WTC11 (cell line): Measurements from ENCODE around the gene MS4A4A.

Experiments
- ESRRA ChIP-seq: sonication (generic); formaldehyde crosslinking; IDR thresholded peaks from 2 replicates; pipeline ENCODE4 v1.8.1; 2022; ENCODE audit warnings: mild to moderate bottlenecking, missing genetic modification reagents, borderline replicate concordance
- FOXJ3 ChIP-seq: sonication (generic); formaldehyde crosslinking; IDR thresholded peaks from 2 replicates; pipeline ENCODE4 v1.9.0; 2021; ENCODE audit warnings: missing genetic modification reagents, mild to moderate bottlenecking, borderline replicate concordance
- IRF2 ChIP-seq: sonication (generic); formaldehyde crosslinking; IDR thresholded peaks from 2 replicates; pipeline ENCODE4 v1.8.0; 2022; ENCODE audit warnings: low read depth, missing genetic modification reagents, borderline replicate concordance
- PRRX2 ChIP-seq: fragments of 250-450 bp; sonication (Bioruptor Pico); IDR thresholded peaks from 2 replicates; pipeline ENCODE4 v1.8.0; 2021; ENCODE audit warnings: mild to moderate bottlenecking
- TEAD1 ChIP-seq: sonication (generic); formaldehyde crosslinking; IDR thresholded peaks from 2 replicates; pipeline ENCODE4 v1.8.0; 2022; ENCODE audit warnings: mild to moderate bottlenecking, missing genetic modification reagents
- TF ChIP-seq, protein P1 (sequence below): fragments of 200-600 bp; IDR thresholded peaks from 2 replicates; pipeline ENCODE4 v1.8.0; 2022; ENCODE audit warnings: antibody characterized with exemption
- TF ChIP-seq, protein P2 (sequence below): sonication (generic); formaldehyde crosslinking; conservative IDR thresholded peaks from 2 replicates; pipeline ENCODE4 v1.8.1; 2022; ENCODE audit warnings: mild to moderate bottlenecking, missing genetic modification reagents
- TF ChIP-seq, protein P3 (sequence below): fragments of 250-450 bp; sonication (Bioruptor Pico); IDR thresholded peaks from 2 replicates; pipeline ENCODE4 v2.1.2; 2022; ENCODE audit warnings: mild to moderate bottlenecking, moderate library complexity
- TF ChIP-seq, protein P4 (sequence below): sonication (generic); formaldehyde crosslinking; IDR thresholded peaks from 2 replicates; pipeline ENCODE4 v1.8.1; 2022; ENCODE audit warnings: low read depth, missing genetic modification reagents, borderline replicate concordance

DNA sequence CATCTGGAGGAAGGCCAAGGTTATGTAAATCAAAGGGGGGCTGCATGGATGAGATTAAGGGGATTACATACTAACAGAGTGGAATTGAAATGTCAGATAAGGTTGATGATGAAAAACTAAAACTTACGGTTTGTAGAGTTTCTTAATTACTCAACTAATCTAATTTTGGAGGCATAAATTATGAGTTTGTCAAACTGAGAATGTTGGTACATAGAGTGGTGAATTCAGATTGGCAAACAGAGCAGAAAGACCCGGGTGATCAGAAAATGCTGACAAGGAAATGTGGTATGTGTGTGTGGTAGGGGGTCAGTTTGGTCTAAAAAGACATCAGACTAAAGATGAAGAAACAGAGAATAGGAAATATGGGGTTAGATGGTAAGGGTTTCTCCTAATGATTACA is 57.6 kb downstream of the MS4A4A start:
- TF ChIP-seq, protein P1, sequence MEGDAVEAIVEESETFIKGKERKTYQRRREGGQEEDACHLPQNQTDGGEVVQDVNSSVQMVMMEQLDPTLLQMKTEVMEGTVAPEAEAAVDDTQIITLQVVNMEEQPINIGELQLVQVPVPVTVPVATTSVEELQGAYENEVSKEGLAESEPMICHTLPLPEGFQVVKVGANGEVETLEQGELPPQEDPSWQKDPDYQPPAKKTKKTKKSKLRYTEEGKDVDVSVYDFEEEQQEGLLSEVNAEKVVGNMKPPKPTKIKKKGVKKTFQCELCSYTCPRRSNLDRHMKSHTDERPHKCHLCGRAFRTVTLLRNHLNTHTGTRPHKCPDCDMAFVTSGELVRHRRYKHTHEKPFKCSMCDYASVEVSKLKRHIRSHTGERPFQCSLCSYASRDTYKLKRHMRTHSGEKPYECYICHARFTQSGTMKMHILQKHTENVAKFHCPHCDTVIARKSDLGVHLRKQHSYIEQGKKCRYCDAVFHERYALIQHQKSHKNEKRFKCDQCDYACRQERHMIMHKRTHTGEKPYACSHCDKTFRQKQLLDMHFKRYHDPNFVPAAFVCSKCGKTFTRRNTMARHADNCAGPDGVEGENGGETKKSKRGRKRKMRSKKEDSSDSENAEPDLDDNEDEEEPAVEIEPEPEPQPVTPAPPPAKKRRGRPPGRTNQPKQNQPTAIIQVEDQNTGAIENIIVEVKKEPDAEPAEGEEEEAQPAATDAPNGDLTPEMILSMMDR, result no peak
- TF ChIP-seq, protein P2, sequence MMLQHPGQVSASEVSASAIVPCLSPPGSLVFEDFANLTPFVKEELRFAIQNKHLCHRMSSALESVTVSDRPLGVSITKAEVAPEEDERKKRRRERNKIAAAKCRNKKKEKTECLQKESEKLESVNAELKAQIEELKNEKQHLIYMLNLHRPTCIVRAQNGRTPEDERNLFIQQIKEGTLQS (CRISPR knock-in tag), result no peak
- TF ChIP-seq, protein P3, sequence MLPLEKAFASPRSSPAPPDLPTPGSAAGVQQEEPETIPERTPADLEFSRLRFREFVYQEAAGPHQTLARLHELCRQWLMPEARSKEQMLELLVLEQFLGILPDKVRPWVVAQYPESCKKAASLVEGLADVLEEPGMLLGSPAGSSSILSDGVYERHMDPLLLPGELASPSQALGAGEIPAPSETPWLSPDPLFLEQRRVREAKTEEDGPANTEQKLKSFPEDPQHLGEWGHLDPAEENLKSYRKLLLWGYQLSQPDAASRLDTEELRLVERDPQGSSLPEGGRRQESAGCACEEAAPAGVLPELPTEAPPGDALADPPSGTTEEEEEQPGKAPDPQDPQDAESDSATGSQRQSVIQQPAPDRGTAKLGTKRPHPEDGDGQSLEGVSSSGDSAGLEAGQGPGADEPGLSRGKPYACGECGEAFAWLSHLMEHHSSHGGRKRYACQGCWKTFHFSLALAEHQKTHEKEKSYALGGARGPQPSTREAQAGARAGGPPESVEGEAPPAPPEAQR (CRISPR knock-in tag), result no peak
- TF ChIP-seq PRRX2 (no peak), TEAD1 (CRISPR knock-in tag) (no peak), ESRRA (CRISPR knock-in tag) (no peak), IRF2 (CRISPR knock-in tag) (no peak), FOXJ3 (CRISPR knock-in tag) (no peak)
- TF ChIP-seq, protein P4, sequence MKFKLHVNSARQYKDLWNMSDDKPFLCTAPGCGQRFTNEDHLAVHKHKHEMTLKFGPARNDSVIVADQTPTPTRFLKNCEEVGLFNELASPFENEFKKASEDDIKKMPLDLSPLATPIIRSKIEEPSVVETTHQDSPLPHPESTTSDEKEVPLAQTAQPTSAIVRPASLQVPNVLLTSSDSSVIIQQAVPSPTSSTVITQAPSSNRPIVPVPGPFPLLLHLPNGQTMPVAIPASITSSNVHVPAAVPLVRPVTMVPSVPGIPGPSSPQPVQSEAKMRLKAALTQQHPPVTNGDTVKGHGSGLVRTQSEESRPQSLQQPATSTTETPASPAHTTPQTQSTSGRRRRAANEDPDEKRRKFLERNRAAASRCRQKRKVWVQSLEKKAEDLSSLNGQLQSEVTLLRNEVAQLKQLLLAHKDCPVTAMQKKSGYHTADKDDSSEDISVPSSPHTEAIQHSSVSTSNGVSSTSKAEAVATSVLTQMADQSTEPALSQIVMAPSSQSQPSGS, result no peak
